RPMI7951 (cell line): ENCODE results near the gene VTI1B. TPM values are rescaled to one million over a fixed set of nuclear protein-coding genes. Genes with fewer than 3 reads are reported as not detected.
"Not testable (repeated sequence)": the region's sequence is repeated elsewhere in the genome, so short reads cannot be mapped to it uniquely, and the experiment has no call there.

Experiments used
- DNase-seq: peaks from one replicate; pipeline ENCODE4 v3.0.0-alpha.2; 2012; ENCODE audit warnings: low read depth
- total RNA-seq: library from RNA; depleted of rRNA; stranded (reverse); fragments of >200 nt; shearing (Covaris generic); gene quantifications from 2 replicates; pipeline ENCODE4 v1.2.3, GENCODE V29; 2014; rRNA removed

Gene VTI1B, protein sequence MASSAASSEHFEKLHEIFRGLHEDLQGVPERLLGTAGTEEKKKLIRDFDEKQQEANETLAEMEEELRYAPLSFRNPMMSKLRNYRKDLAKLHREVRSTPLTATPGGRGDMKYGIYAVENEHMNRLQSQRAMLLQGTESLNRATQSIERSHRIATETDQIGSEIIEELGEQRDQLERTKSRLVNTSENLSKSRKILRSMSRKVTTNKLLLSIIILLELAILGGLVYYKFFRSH
- total RNA-seq: 49.3 and 52.6 TPM in 2 replicates

DNA sequence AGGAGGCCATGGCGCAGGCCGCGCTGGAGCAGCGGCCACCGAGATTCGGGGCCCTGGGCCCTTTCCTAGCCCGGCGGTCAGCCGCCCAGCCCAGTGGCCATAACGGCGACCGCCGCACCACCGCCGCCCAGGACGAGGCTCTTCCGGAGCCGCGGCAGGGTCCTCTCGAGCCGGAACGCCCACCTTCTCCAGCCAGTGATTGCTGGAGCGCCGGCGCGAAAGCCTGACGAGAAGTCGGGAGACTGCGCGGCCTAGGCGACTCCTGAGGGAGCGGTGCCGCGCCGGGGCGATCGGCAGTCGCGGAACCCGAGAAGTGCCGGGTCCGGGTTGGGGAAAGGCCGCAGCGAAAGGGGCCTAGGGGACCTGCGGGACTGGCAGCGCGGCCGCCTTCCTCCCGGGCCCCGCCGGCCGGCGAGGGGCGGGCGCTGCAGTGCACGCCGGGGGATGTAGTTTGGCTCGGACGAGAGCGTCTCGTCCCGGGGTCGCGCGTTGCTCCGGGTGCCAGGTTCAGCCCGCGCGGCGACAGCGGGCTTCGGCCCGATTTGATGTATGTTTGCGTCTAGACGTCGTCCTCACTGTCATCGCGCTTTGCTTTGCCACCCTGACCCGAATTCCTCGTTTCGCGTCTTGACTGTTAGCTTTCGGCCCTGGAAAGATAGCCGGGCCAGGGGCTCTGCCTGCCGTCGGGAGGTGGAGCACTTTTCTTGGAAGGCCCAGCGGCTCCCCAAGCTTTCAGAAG, at the start of gene VTI1B:
TSS of gene VTI1B (minus strand) at position 153 of the 739 bp plus-strand sequence. CDS start at position 10, 143 bp downstream.
- DNase-seq: peak; percentile 72

DNA sequence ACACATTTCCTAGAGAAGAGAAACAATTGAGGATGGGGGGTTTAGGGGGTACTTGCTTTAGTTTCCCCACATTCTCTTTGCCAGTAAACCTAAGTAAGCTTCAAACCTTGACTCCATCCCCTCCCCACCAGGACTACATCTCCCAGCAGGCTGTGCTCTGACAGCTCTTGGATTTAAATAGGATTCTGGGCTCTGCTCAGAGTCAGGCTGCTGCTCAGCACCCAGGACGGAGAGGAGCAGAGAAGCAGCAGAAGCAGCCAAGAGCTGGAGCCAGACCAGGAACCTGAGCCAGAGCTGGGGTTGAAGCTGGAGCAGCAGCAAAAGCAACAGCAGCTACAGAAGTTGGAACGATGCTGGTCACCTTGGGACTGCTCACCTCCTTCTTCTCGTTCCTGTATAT, 47.9 kb upstream of the VTI1B start:
- no peak for DNase-seq

DNA sequence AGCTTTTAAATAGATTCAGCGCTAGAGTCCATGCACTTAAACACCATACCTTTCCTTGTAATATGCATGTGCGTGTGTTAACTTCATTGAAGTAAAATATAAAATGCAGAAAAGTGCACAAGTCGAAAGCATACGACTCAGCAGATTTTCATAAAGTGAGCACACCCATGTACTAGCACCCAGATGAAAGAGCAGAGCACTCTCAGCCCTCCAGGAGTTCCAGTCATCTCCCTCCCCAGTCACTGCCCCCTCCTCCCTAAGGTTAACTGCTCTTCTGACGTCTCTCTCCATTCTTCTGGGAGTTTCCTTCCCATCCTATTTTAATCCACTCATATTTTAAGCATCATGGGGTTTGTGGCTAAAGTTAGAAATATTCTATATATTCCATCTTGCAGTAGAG, 47.4 kb upstream of the VTI1B start:
- no peak for DNase-seq

DNA sequence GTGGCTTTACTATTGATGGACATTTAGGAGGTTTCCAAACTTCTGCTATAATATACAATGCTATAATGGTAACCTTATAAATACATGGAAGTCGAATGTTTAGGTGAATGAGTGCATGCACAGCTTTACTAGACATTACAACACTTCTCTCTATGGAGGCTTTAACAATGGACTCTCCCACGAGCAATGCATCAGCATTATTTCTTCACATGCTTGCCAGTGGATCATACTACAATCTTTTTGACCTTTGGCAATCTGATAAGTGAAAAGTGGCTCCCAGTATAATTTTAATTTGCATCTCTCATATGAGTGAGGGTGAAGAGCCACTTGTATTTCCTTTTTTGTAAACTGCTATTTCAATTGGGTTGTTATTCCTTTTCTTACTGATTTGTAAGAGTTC, 45.4 kb upstream of the VTI1B start:
- no peak for DNase-seq

DNA sequence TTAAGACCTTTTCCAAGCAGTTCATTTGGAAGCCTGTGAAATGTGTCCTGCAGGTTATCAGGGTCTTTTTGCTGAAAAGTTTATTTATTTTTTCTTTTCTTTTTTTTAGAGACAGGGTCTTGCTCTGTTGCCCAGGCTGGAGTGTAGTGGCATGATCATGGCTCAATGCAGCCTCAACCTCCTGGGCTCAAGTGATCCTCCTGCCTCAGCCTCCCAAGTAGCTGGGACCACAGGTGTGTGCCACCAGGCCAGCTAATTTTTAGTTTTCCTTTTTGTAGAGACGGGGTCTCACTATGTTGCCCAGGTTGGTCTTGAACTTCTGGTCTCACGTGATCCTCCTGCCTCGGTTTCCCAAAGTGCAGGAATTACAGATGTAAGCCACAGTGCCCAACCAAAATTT, 45.0 kb upstream of the VTI1B start:
- DNase-seq: not testable (repeated sequence)

DNA sequence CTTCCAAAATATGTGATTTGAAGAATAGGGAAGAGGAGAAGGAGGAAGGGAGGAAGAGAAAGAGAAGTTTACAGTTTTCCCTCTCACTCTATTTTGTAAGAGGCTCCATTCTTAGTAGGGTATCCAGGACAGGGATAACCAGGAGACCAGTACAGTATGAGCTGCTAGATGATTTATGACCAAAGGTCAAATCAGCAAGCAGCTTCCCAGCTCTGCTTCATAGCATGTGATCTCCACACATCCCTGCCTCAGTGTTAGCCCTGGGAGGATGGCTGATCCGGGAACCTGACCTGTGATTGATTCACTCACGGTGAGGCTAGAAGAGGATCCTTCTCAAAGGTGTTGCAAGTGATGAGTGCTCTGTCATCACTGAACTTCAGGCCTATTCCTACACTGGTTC, 43.8 kb upstream of the VTI1B start:
- no peak for DNase-seq

DNA sequence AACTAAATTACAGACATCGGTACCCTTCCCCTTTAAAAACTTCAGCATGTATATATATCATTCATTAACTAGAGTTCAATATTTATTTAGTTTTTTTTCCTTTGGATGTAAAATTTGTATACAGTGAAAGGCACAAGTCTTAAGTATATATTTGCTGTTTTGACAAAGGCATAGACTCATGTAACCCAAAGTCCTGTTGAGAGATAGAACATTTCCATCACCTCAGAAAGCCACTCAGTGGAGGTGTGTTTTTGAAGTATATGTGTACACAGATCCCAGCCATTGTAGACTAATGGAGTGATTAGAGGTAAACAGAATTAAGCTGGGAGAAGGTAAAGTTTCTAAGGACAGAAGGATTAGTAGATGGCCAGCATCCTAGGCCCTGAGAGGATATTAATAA, 42.6 kb upstream of the VTI1B start:
- no peak for DNase-seq

DNA sequence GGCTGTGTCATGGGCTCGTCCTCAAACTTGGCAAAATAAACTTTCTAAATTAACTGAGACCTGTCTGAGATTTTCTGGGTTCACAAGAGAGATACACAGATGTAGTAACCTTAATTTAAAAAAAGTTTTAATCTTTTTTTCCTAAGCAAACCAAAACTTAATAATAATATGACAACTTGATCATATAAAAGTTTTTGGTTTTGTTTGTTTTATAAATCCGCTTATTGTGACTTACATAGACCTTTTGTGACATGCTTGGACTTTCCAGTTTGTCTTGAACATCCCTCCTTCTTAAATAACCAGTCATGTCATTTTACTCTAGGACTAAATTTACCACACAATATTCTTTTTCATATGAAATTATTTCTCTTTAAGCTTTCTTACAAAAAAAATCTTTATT, 35.8 kb upstream of the VTI1B start:
- DNase-seq: peak; percentile 17

DNA sequence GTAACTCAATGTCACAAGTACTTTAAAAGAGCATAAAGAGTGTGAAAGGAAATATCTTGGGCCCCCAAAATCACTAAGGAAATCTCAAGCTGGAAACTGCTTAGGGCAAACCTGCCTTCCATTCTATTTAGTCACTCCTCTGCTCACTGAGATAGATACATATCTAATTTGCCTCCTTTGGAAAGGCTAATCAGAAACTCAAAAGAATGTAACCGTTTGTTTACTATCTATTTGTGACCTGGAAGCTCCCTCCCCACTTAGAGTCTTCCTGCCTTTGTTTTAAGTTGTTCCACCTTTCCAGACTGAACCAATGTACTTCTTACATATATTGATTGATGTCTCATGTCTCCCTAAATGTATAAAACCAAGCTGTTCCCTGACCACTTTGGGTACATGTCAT, 35.4 kb upstream of the VTI1B start:
- DNase-seq: not testable (repeated sequence)

DNA sequence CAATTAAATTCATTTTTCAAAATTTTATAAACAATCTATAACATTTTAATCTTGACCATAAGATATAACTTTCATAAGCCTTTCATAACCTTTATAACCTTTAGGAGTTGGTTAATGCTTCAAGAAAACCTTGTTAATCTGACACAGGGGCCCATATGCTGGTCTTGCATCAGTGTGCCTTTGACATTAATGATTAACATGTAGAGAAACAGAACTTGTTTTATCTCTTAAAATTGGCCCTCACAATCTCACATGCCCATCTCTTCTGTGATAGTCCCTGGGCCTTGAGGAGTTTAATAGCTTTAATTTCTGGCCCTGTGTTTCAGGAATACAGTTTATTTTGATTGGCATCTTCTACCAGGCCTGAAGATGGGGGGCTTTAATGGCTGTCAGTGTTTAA, 34.9 kb upstream of the VTI1B start:
- DNase-seq: not testable (repeated sequence)

DNA sequence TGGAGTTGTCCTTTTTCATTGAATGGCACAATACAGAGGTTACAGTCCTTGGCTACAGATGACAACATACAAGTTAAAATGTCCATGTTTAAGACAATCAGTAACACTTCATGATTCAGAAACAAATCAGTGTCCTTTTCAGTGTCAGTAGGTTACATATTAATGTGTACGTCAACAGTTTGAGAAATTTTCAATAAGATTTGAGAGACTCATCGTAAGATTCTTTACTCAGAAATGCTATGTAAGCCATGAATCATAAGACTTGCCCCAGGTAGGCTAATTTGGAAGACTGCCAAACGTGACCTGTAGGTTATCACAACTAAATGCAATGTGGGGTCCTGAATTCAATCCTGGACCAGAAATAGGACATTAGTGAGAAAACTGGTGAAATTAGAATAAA, 30.8 kb upstream of the VTI1B start:
- DNase-seq: no peak

DNA sequence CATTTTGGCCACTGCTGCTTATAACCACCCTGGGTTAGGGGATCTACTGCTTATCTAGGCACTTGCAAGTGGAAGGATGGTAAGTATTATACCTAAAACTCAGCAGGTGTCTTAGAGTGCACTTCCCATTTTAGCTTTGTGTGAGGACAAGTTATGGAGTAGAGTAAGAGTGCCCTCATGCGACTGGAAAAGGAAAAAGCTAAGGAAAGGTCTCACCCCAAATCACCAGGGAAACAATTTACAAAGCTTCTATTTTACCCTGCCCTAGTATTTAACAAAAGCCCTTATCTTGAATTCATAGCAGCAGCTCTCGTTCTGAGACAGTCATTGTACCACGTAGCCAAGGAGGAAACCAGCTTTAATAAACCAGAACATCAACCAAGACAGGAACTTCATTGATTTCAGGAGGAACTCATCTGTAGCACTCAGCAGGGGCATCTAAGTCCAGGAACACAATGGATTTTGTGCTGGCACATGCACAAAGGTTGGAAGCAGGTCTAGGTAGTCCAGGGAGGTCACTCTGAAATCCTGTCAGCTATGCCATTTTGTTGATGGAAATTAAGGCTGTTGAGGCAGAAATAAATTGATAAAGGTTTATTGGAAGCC, 30.2 kb upstream of the VTI1B start:
- peak; percentile 51 for DNase-seq

DNA sequence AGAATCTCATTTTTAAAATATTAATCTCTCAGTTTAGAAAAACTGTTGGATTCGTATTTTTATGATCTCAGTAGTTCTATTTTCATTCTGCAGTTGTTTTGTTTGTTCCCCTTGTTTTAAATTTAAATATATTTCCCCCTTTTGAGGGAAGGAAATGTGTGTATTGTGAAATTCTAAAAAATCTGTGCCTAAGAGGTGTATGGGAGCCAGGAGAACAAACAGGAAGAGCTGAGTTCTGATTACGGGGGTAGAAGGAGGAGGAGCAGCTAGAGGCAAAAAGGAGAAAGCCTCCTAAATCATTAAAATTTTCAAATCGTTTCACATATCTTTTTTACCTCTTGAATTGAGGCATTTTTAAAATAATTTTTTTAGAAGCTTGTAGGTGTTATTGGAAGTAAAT, 29.6 kb upstream of the VTI1B start:
- DNase-seq: no peak

DNA sequence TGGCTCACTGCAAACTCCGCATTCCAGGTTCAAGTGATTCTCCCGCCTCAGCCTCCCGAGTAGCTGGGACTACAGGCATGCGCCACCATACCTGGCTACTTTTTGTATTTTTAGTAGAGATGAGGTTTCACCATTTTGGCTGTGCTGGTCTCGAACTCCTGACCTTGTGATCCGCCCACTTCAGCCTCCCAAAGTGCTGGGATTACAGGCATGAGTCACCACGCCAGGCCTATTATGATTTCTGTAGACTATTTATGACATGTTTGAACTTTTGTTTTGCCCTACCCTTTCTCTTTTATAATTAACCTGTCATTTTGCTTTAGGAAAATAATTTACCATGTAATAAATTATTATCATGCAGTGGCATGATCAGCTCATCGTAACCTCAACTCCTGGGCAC, 27.1 kb upstream of the VTI1B start, which contains the start of gene RDH12:
TSS of gene RDH12 (plus strand) at position 395 of the 400 bp plus-strand sequence. CDS start 20,757 bp downstream, outside the sequence.
- not testable (repeated sequence) for DNase-seq

DNA sequence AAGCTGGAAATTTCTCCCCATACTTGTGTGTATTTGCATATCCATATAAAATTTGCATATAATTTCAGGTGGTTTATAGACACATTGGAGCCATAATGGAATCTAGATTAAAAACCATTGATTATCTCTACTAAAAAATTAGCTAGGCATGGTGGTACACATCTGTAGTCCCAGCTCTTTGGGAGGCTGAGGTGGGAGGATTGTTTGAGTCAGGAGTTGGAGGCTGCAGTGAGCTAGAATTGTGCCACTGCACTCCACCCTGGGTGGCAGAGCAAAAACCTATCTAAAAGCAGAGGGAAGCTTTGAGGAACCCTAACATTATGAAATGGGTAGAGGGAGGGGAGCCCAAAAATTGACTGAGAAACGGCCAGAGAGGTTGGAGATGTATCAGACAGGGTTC, 23.7 kb upstream of the VTI1B start:
- DNase-seq: no peak

DNA sequence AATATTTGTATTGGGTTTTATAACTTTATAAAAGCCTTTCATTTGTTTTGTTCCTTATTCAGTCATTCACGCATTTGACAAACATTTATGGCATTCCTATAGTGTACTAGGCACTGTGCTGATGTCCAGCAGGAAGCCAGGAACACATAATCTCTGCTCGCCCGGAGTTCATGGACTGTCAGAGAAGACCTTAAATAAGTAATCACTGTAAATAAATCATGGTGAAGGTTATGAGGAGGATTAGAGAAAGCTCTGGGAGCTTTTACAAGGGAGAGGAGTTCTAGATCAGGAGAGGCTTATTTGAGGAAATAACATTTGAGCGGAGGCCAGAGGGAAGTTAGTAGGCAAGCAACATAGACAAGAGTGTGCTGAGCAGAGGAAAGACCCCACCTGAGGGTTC, 22.6 kb upstream of the VTI1B start:
- no peak for DNase-seq

DNA sequence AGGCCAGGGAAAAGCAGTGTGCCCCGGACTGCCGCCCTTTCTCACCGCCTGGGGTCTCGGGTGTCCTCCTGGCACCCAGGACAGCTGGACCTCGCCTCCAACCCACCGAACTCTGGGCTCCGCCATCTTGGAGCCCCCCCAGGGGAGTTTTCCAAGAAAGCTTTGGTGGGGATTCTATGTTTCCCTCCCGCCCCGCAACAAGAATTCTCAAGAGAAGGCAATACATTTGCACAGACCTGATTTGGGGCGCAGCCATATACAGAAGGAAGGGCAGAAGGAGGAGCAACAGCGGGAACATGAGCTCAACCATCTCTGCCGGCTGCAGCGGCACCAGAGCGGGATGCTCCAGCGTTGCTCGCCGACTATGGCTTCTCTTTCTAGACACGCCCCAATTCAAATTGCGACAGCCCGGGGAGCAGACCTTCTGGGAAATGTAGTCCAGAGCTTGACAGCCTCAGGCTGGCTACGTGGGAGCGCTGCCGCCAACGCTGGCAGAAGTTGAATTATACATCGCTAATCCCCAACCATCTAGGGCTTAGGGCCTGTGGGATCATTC, 21.0 kb upstream of the VTI1B start, which contains the start of gene RDH11:
TSS of gene RDH11 (minus strand) at position 371 of the 556 bp plus-strand sequence. CDS start at position 310, 61 bp downstream.
- peak; percentile 89 for DNase-seq

DNA sequence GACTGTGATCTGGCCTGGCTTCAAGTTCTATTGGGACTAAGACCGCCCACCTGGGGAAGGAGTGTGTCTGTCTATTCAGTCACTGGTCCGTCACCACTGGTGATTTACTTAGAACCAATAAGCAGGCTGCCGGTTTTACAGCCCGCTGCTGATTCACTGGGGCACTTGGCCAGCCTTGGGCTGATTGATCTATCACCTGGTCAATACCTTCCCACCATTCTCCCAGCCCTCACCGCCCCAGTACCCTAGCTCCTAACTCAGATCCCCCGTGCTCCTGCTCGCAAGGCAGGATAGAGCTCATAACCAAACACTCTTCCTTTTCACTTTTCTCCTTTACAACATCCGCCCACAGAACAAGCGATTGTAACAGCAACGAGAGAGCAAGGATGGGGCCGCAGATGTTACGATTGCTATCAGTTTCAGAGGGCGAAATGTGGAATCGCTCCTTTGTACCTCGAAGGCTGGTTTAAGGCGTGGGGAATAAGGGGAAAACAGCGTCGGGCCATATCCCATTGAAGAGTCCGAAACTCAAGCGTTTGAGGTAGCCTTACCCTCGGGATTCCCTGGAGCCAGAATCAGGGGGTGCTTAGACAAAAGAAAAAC, 20.5 kb upstream of the VTI1B start:
- peak; percentile 89 for DNase-seq

DNA sequence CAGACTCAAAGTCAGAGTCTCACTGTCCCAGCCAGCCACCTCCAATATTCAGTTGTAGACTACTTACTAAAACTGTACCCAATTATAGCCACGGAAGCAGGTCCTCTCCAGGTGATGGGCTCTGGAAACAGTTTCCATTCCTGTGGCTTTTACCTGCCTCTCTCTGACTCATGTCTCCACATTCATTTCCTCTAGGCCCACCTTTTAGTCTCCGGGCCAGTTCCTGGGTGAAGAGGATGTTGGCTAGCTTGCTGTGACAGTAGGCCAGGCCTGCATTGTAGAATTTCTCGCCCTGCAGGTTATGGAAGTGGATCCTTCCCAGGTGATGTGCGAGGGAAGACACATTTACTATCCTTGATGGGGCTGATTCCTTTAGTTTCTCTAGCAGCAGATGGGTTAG, 15.6 kb upstream of the VTI1B start:
- no peak for DNase-seq

DNA sequence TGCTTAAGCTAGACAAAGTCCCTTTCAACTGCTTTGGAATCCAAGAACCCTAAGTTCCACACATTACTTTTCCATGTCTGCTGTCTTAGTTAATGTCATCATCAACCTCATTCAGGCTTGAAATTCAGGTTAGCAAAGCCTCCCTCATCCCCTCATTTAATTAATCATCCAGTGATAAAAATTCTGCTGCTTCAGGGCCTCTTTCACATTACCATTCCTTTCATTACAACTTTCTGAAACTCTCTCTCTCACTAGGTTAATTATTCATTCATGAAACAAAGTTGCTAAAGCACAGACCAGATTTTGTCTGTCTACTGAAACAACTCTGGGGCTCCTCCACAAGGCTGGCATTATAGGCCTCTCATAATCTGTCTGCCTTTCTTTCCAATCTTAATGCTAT, 9.4 kb upstream of the VTI1B start:
- DNase-seq: no peak

DNA sequence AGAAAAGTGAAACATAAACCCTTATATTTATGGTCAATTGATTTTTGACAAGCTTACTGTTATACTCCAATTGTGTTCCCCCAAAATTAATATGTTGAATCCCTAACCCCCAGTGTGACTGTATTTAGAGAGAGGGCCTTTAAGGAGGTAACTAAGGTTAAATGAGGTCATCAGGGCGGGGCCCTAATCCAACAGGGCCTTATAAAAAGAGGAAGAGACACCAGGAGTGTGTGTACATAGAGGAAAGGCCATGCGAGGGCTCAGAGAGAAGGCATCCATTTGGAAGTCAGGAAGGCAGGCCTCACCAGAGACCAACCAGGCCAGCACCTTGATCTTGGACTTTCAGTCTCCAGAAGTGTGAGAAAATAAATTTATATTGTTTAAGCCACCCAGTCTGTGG, 6.5 kb upstream of the VTI1B start:
- DNase-seq: no peak

DNA sequence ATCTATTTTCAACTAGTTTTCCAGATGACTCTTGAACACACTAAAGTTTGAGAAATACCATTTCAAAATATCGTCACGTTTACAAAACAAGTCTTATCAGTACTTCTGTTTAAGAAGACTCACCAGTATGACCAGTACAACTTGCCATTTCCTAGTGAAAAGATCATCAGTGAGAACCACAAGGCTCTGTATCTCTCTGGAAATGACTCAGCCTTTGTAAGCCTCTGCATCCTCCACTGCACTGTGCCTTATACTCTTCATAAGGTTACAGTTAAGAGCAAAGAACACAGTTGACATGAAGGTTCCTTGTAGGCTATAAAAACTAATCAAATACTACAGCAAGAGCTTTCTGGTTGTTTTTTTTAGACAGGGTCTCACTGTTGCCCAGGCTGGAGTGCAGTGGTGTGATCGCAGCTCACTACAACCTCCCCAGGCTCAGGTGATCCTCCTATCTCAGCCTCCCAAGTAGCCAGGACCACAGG, 5.7 kb upstream of the VTI1B start:
- DNase-seq: peak; percentile 70
